NT2/D1 (cell line): ENCODE measurements around the gene SPECC1L.

Experiments used
- SUZ12 ChIP-seq: IDR thresholded peaks from 2 replicates; pipeline ENCODE4 v1.6.1; 2011; ENCODE audit not compliant: insufficient read length, insufficient read depth; ENCODE audit errors: extremely low read depth
- YY1 ChIP-seq: IDR thresholded peaks from 2 replicates; pipeline ENCODE4 v1.6.1; 2011; ENCODE audit not compliant: insufficient read length, insufficient read depth
- ZNF274 ChIP-seq: IDR thresholded peaks from 2 replicates; pipeline ENCODE4 v1.6.1; 2011; ENCODE audit warnings: mild to moderate bottlenecking, low read depth, low read length

DNA sequence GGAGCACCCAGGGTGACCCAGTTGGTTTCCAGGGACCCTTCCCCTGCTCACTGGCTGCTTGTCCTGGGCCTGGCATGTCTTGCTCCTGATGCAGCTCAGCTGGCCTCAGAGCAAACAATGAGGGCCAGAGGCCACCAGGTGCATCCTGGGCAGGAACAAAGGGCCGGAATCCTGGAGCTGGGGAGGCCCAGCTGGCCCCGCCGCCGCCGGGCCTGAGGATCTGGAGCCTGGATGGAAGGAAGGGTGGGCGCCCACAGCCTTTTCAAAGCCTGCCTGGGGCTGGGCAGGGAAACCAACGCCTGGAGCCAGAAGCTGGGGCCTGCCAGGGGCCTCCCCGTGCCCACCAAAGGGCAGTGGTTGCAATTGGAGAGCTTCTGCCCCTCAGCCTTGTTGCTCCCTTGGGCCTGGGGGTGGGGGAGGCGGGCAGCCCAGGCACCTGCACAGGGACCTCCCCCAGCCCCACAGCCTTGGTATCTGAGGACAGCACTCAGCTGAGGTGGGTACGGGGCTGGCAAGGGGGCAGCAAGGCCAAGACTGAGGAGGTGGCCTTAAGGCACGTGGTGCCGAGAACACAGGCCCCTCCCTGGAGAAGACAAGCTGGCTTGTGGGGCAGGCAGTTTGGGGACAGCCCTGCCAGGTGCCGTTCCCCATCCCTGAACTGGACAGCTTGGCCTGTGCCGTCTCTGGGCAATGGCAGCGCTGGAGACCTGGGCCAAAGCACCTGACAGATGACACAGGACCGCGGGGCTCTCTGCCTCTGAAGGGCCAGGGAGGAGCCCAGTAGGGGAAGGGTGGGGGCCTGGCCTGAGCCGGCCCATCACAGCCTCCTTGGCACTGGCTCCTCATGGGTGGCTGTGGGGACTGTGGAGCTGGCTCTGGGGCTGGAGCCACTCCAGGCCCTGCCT, 149.7 kb downstream of the SPECC1L start:
- no peak for TF ChIP-seq SUZ12
- no peak for TF ChIP-seq ZNF274
- no peak for TF ChIP-seq YY1
